HepG2 (cell line): ENCODE data around the gene TMEM98. TPM values are rescaled to one million over a fixed set of nuclear protein-coding genes. Genes with fewer than 3 reads are reported as not detected.

Experiments
- ATAC-seq: fragments of 200-7000 bp; cut with Tn5 transposase; 3 replicates; pipeline ENCODE4 v1.9.1; 2020; ENCODE audit warnings: mild to moderate bottlenecking, moderate library complexity
- Bru-seq: library from RNA; stranded (reverse); fragments of 400-500 nt; gene quantifications from one replicate; lab custom pipeline; 2021; lab: Mats Ljungman, UMichigan
- BruChase-seq, 2 experiments: library from RNA; stranded (reverse); fragments of 400-500 nt; gene quantifications; one replicate each; lab custom pipeline; 2021; lab: Mats Ljungman, UMichigan
- BruUV-seq: library from RNA; stranded (reverse); fragments of 400-500 nt; replicated peaks from 2 replicates; lab custom pipeline; 2021; lab: Mats Ljungman, UMichigan
- CTCF ChIA-PET: fragments of 300-600 bp; formaldehyde crosslinking; extraction: SDS; loops from one replicate; lab custom pipeline; 2021; ENCODE audit warnings: low total read pairs, inconsistent platforms, low intra/inter-chr PET ratio; lab: Yijun Ruan, JAX
- POLR2A ChIA-PET: fragments of 350-600 bp; sonication (Branson Sonifier 250); formaldehyde crosslinking; loops from one replicate; lab custom pipeline; 2020; ENCODE audit warnings: antibody characterized with exemption, inconsistent platforms; lab: Yijun Ruan, JAX
- DNase-seq: peaks from one replicate; pipeline ENCODE4 v3.0.0-alpha.2; 2015; ENCODE audit warnings: low spot score
- FAIRE-seq: peaks from 3 replicates; lab custom pipeline; 2011; peaks lifted over from hg19 to GRCh38; lab: Jason Lieb, UNC
- H2AFZ ChIP-seq: one replicate; pipeline ENCODE4 v1.6.1; 2011; ENCODE audit warnings: low read length, inconsistent platforms
- H3K27ac ChIP-seq: fragments of 300-600 bp; 3 replicates; pipeline ENCODE4 v1.8.0; 2011; ENCODE audit warnings: mixed run types, mild to moderate bottlenecking, mixed read lengths, low read length, inconsistent platforms; ENCODE audit not compliant: insufficient read depth; ENCODE audit errors: extremely low read length
- H3K27me3 ChIP-seq, 2 experiments: fragments of 200-600 bp in 1 of 2; 2 replicates in 1 of 2; 3 replicates in 1 of 2; pipeline versions ENCODE4 v1.6.0 to v1.8.0; 2011; ENCODE audit warnings: low read length in 2 of 2, mild to moderate bottlenecking in 2 of 2, moderate library complexity in 2 of 2, inconsistent platforms in 1 of 2; ENCODE audit not compliant: insufficient read depth in 2 of 2, control insufficient read depth in 1 of 2
- H3K36me3 ChIP-seq, 2 experiments: fragments of 200-600 bp in 1 of 2; replicated peaks in 1 of 2; 2 replicates in 1 of 2; 3 replicates in 1 of 2; pipeline versions ENCODE4 v1.5.1 to v1.8.0; 2011; ENCODE audit warnings: low read length in 2 of 2, inconsistent platforms in 1 of 2; ENCODE audit not compliant: insufficient read depth in 2 of 2, control insufficient read depth in 1 of 2
- H3K4me1 ChIP-seq: 2 replicates; pipeline ENCODE4 v1.5.1; 2012; ENCODE audit warnings: low read length, inconsistent platforms; ENCODE audit not compliant: insufficient read depth
- H3K4me2 ChIP-seq: 2 replicates; pipeline ENCODE4 v1.6.0; 2011; ENCODE audit warnings: low read depth, low read length, inconsistent platforms
- H3K4me3 ChIP-seq, 3 experiments: fragments of 200-600 bp in 1 of 3; sonication (generic), shearing (Covaris generic) in 1 of 3; replicated peaks in 1 of 3; 2 replicates each; pipeline ENCODE4 v1.5.1; 2011 to 2016; ENCODE audit warnings: low read length in 3 of 3, inconsistent platforms in 2 of 3, low read depth in 2 of 3, mild to moderate bottlenecking in 2 of 3, control low read depth in 1 of 3, mixed read lengths in 1 of 3; ENCODE audit not compliant: insufficient read depth in 1 of 3
- H3K79me2 ChIP-seq: one replicate; pipeline ENCODE4 v1.6.1; 2011; ENCODE audit warnings: low read length, inconsistent platforms; ENCODE audit not compliant: insufficient read depth
- H3K9ac ChIP-seq: 2 replicates; pipeline ENCODE4 v1.6.0; 2011; ENCODE audit warnings: mild to moderate bottlenecking, low read depth, low read length, inconsistent platforms; ENCODE audit not compliant: insufficient read depth
- H3K9me3 ChIP-seq: 2 replicates; pipeline ENCODE4 v1.5.1; 2012; ENCODE audit warnings: mild to moderate bottlenecking, low read length
- H4K20me1 ChIP-seq: 2 replicates; pipeline ENCODE4 v1.6.0; 2011; ENCODE audit warnings: inconsistent platforms, mild to moderate bottlenecking, low read length, moderate library complexity; ENCODE audit not compliant: insufficient read depth
- CTCF ChIP-seq: sonication (generic); formaldehyde crosslinking; IDR thresholded peaks from 2 replicates; pipeline ENCODE4 v1.5.0; 2020; ENCODE audit warnings: mild to moderate bottlenecking, missing genetic modification reagents, moderate library complexity
- EED ChIP-seq: sonication (generic); formaldehyde crosslinking; IDR thresholded peaks from 2 replicates; pipeline ENCODE4 v1.5.0; 2020; ENCODE audit warnings: mild to moderate bottlenecking, missing genetic modification reagents
- GMEB2 ChIP-seq: IDR thresholded peaks from 2 replicates; pipeline ENCODE4 v1.6.1; 2016; ENCODE audit warnings: missing biosample characterization, missing genetic modification reagents, low read depth
- HOXA5 ChIP-seq: sonication (generic); formaldehyde crosslinking; IDR thresholded peaks from 2 replicates; pipeline ENCODE4 v1.4.0; 2020; ENCODE audit warnings: missing genetic modification reagents
- SP5 ChIP-seq: IDR thresholded peaks from 2 replicates; pipeline ENCODE4 v1.6.1; 2016; ENCODE audit warnings: low read depth, borderline replicate concordance
- TCF7 ChIP-seq: sonication (generic); IDR thresholded peaks from 2 replicates; pipeline ENCODE4 v1.6.1; 2016; ENCODE audit warnings: antibody characterized with exemption, low read depth
- ZIK1 ChIP-seq: sonication (generic); formaldehyde crosslinking; IDR thresholded peaks from 2 replicates; pipeline ENCODE4 v1.5.0; 2020; ENCODE audit warnings: mild to moderate bottlenecking, low read depth, missing genetic modification reagents, borderline replicate concordance
- ZNF101 ChIP-seq: sonication (generic); formaldehyde crosslinking; IDR thresholded peaks from 2 replicates; pipeline ENCODE4 v1.4.0; 2020; ENCODE audit warnings: mild to moderate bottlenecking, low read depth, missing genetic modification reagents, borderline replicate concordance
- ZNF562 ChIP-seq: sonication (generic); formaldehyde crosslinking; IDR thresholded peaks from 2 replicates; pipeline ENCODE4 v1.8.0; 2022; ENCODE audit warnings: missing genetic modification reagents, borderline replicate concordance
- ZNF615 ChIP-seq: sonication (generic); formaldehyde crosslinking; IDR thresholded peaks from 2 replicates; pipeline ENCODE4 v1.5.0; 2020; ENCODE audit warnings: mild to moderate bottlenecking, missing genetic modification reagents, borderline replicate concordance
- ZNF740 ChIP-seq: sonication (generic); formaldehyde crosslinking; IDR thresholded peaks from 2 replicates; pipeline ENCODE4 v1.4.0; 2020; ENCODE audit warnings: missing genetic modification reagents
- ZNF75D ChIP-seq: sonication (generic); formaldehyde crosslinking; IDR thresholded peaks from 2 replicates; pipeline ENCODE4 v1.8.1; 2023; ENCODE audit warnings: missing genetic modification reagents, mild to moderate bottlenecking, borderline replicate concordance
- ZNF761 ChIP-seq: sonication (generic); formaldehyde crosslinking; conservative IDR thresholded peaks from 2 replicates; pipeline ENCODE4 v1.4.0; 2020; ENCODE audit warnings: mild to moderate bottlenecking, missing genetic modification reagents
- ZNF841 ChIP-seq: sonication (generic); formaldehyde crosslinking; IDR thresholded peaks from 2 replicates; pipeline ENCODE4 v1.8.1; 2023; ENCODE audit warnings: missing genetic modification reagents, borderline replicate concordance
- WGBS: methylation state at CpG from one replicate; pipeline ENCODE4 v1.1.6; 2017; ENCODE audit warnings: low lambda C conversion rate; 5-methylcytosine and 5-hydroxymethylcytosine counted together
- in situ Hi-C: cut with HindIII; loops from 2 replicates; pipeline ENCODE4 v1.10.0; 2017; ENCODE audit warnings: low pct_unique_long_range_greater_than_20kb; ENCODE audit not compliant: extremely low pct_ligation_motif_present
- intact Hi-C: fragments of 100-400 bp; cut with micrococcal nuclease; formaldehyde crosslinking; loops from one replicate; pipeline ENCODE4 v1.10.0; 2022; ENCODE audit not compliant: unreplicated experiment
- long read RNA-seq, 2 experiments: library from RNA in 1 of 2; library from polyadenylated mRNA in 1 of 2; stranded (forward) in 1 of 2; unstranded in 1 of 2; transcript quantifications; one replicate each; pipeline ENCODE4 v2.0.0, GENCODE V29; 2019 to 2022
- polyA minus RNA-seq, 3 experiments: library from RNA; depleted of rRNA, polyadenylated mRNA; stranded (reverse); fragments of >200 nt; gene quantifications; 2 replicates each; pipeline ENCODE4 v1.2.3, GENCODE V29; 2011; ENCODE audit warnings: low replicate concordance in 1 of 3
- polyA plus RNA-seq, 8 experiments: library from polyadenylated mRNA; depleted of rRNA in 3 of 8; stranded (reverse) in 7 of 8; unstranded in 1 of 8; fragments of >200 nt; fragmentation: Illumina TruSeq in 4 of 8; extraction: Trizol in 4 of 8; gene quantifications; 2 replicates each; pipeline versions ENCODE4 v1.2.1 to v1.2.3, GENCODE V29; 2011 to 2016; ENCODE audit warnings: low read depth in 4 of 8, missing spikeins in 1 of 8, mixed read lengths in 1 of 8; ENCODE audit not compliant: insufficient read depth in 1 of 8
- total RNA-seq, 5 experiments: library from RNA; depleted of rRNA; stranded (reverse); fragments of >200 nt; fragmentation: Illumina TruSeq; extraction: Trizol; gene quantifications; 2 replicates each; pipeline ENCODE4 v1.2.3, GENCODE V29; 2016; ENCODE audit warnings: low read depth in 1 of 5

Gene TMEM98
- 77.3 and 103 TPM in 2 replicates for total RNA-seq (2016; rRNA removed; fragmentation: Illumina TruSeq; extraction: Trizol)
- total RNA-seq (2016; cell fraction: cytosol; rRNA removed; fragmentation: Illumina TruSeq; extraction: Trizol; ENCODE audit: low read depth), result 53.1 and 67.2 TPM in 2 replicates
- 79.2 and 109 TPM in 2 replicates for total RNA-seq (2016; cell fraction: insoluble cytoplasmic fraction; rRNA removed; fragmentation: Illumina TruSeq; extraction: Trizol)
- 111 and 127 TPM in 2 replicates for total RNA-seq (2016; cell fraction: membrane; rRNA removed; fragmentation: Illumina TruSeq; extraction: Trizol)
- 75.4 and 76.4 TPM in 2 replicates for total RNA-seq (2016; cell fraction: nucleus; rRNA removed; fragmentation: Illumina TruSeq; extraction: Trizol)
- polyA plus RNA-seq (2011; rRNA removed), result 175 and 180 TPM in 2 replicates
- polyA plus RNA-seq (2011; cell fraction: cytosol; rRNA removed), result 328 and 339 TPM in 2 replicates
- polyA plus RNA-seq (2011; cell fraction: nucleus; rRNA removed), result 173 and 209 TPM in 2 replicates
- polyA plus RNA-seq (2012), result 69.9 and 74.1 TPM in 2 replicates
- polyA plus RNA-seq (2016; cell fraction: cytosol; fragmentation: Illumina TruSeq; extraction: Trizol; ENCODE audit: low read depth), result 92.0 and 118 TPM in 2 replicates
- polyA plus RNA-seq (2016; cell fraction: insoluble cytoplasmic fraction; fragmentation: Illumina TruSeq; extraction: Trizol; ENCODE audit: low read depth), result 87.3 and 89.1 TPM in 2 replicates
- polyA plus RNA-seq (2016; cell fraction: membrane; fragmentation: Illumina TruSeq; extraction: Trizol; ENCODE audit: low read depth), result 118 and 131 TPM in 2 replicates
- polyA plus RNA-seq (2016; cell fraction: nucleus; fragmentation: Illumina TruSeq; extraction: Trizol; ENCODE audit: insufficient read depth, low read depth), result 139 and 141 TPM in 2 replicates
- 1.2 and 454 TPM in 2 replicates for polyA minus RNA-seq (2011; rRNA and poly(A)+ RNA removed; ENCODE audit: low replicate concordance)
- 65.4 and 66.9 TPM in 2 replicates for polyA minus RNA-seq (2011; cell fraction: cytosol; rRNA and poly(A)+ RNA removed)
- 53.7 and 60.7 TPM in 2 replicates for polyA minus RNA-seq (2011; cell fraction: nucleus; rRNA and poly(A)+ RNA removed)
- percentile 78 among the genes with signal in this experiment for Bru-seq, nascent RNA
- percentile 72 among the genes with signal in this experiment for BruChase-seq, experiment 1, labeled RNA remaining after a 6-hour chase
- BruChase-seq, experiment 2, labeled RNA remaining after a 2-hour chase, result percentile 68 among the genes with signal in this experiment
- long read RNA-seq, experiment 1, full-length matches to known transcripts, result 147 of 214 reads
- long read RNA-seq, experiment 1, partial matches to known transcripts, result 27 of 214 reads
- long read RNA-seq, experiment 1, other reads (novel, unspliced or antisense), result 40 of 214 reads
- long read RNA-seq, experiment 2, full-length matches to known transcripts, result 72 of 153 reads
- long read RNA-seq, experiment 2, partial matches to known transcripts, result 52 of 153 reads
- long read RNA-seq, experiment 2, other reads (novel, unspliced or antisense), result 29 of 153 reads

- no peaks in the 10 kb centered on the region for H3K9me3 ChIP-seq
- no TSS peak for BruUV-seq
- peaks cover 60% of the 10 kb centered on the region for H3K4me1 ChIP-seq
- no peaks in the 10 kb centered on the region; a peak in 1 of 5 replicates for H3K27me3 ChIP-seq
- FAIRE-seq (no peak), DNase-seq (no peak), ATAC-seq (peak; percentile 68)
- peaks cover 0 to 8% of the 10 kb centered on the region in 2 experiments; a peak in 2 of 5 replicates for H3K36me3 ChIP-seq
- intact Hi-C loops (no loop called here), in situ Hi-C loops (no loop called here)
- H3K27ac ChIP-seq, result peak within 1 kb of the TSS; percentile 79
- under 1% methylated on average over 34 of the region's 99 CpGs for WGBS
- POLR2A ChIA-PET, result interaction anchor here (1.2 to 1.6 kb wide), 3 partner anchors 8 to 18 kb away, joined by 3 to 5 read pairs (median 4); no protein-coding TSS in a partner anchor
- CTCF ChIA-PET, result no interaction called here
- H3K4me3 ChIP-seq, result peak within 1 kb of the TSS; percentile 69 to 88 (median 82)
- peak within 1 kb of the TSS; percentile 98 for H3K4me2 ChIP-seq
- peak within 1 kb of the TSS; percentile 43 for H2AFZ ChIP-seq
- peak within 1 kb of the TSS; percentile 81 for H3K9ac ChIP-seq
- peaks cover 12% of the 10 kb centered on the region for H3K79me2 ChIP-seq
- H4K20me1 ChIP-seq, result no peaks in the 10 kb centered on the region
- no peak for TF ChIP-seq GMEB2 (CRISPR knock-in tag)
- TF ChIP-seq ZNF761 (CRISPR knock-in tag), result no peak
- no peak for TF ChIP-seq HOXA5 (CRISPR knock-in tag)
- TF ChIP-seq ZNF562, result no peak
- no peak for TF ChIP-seq ZNF740
- TF ChIP-seq ZIK1 (CRISPR knock-in tag), result 0 out of 2 replicates have a peak, but pooled peaks have one; percentile 27
- no peak for TF ChIP-seq EED (CRISPR knock-in tag)
- TF ChIP-seq ZNF75D (CRISPR knock-in tag), result no peak
- TF ChIP-seq ZNF841 (CRISPR knock-in tag), result no peak
- TF ChIP-seq TCF7, result no peak
- TF ChIP-seq ZNF101 (CRISPR knock-in tag), result no peak
- no peak for TF ChIP-seq SP5
- no peak for TF ChIP-seq ZNF615
- no peak for TF ChIP-seq CTCF (CRISPR knock-in tag)
Observed at GRCh38 chr17:32927724-32928585, at the start of gene TMEM98. TSS of gene TMEM98 (plus strand) at chr17:32928153. CDS start at chr17:32931529, 3,376 bp downstream.
